NCI-H2107 (cell line): ENCODE results near the gene FCRL1.

ENCODE experiments used
- DNase-seq: peaks from one replicate; lab custom pipeline; 2025; lab: John Stamatoyannopoulos, UW

Gene FCRL1

DNA sequence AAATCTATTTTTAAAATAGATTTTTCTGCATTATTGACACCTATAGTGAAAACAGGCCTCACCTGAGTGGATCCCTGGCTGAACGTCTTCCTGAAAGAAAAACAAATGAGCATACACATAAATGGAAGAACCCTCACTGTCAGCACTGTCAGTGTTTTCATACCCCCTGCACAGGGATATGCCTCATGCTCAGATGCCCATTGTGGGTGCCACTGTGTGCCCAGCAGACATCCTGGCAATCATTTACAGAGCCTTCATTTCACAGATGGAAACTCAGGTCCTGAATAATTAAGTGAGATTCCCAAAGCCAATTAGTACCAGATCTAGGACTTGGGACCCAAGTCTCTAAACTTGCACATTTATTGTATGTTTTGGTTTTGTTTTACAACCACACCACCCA, 19.9 kb downstream of the FCRL1 start:
- DNase-seq, result no peak

DNA sequence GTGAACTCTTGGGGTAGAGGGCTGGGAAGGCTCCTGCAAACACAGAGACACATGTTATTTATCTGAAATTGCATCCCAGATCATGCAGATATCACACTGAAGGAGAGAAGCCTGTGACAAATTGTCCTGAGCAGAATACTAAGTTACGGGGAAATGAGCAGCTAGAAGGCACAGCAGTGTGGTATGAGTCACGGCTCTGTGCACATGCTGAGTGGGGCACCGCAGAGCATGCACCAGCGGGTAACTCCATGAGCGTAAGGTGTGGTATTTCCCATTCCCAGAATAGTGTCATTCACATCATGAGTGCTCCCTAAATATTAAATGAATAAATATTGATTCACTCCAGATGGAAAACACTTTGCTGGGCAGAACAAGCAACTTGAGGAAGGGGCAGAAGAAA, 21.7 kb downstream of the FCRL1 start:
- no peak for DNase-seq

DNA sequence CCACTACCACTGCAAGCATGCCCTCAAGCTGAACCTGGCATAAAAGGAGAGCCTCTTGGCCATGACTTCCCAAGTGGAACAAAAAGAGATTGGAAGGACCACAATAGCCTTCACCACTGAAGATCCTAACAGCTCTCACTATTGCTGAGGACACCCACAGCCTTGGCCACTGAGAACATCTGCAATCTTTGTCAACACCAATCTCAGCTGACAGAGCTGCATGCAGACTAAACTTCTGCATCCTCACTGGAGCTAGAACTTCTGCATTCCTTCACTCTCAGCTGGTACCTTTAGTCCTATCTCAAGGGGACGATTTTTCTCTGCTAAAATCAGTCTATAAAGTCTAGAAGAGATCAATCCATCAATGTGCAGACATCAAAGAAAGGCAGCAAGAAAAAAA, 34.7 kb downstream of the FCRL1 start:
- no peak for DNase-seq

DNA sequence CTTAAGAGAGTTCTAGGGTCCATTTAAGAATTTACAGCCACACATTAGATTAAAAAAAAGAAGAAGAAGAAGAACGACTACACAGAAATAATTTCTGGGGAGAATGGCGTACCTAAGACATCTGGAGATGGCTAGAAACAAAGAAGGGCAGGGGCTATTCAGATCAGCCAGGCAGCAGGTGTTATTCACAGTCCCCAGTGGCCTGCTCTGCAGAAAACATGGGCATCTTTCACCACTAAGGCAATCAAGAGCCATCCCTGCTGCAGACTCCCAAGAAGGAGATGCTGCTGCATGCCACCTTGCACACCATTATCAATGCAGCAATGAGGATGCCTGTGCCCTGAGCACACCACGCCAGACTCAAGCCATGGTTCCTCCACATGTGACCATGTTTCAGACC, 35.1 kb downstream of the FCRL1 start:
- DNase-seq, result no peak

DNA sequence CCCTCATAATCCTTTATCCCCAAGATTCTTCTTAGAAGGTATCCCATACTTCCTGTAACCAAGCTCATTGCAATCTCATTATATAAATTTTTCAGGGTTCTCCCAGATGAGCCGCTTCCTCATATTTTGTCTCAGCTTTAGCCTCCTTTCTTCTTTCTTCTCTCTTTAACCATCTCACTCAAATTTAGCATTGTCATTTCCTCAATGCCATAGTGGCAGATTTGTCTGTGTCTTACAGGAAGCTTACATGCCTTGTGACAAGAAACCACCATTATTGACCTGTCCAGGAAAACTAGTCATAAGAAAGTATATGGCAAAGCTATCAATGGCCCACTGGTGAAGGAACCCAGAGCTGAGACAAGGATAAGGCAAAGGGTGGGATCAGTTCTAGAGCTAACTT, 37.0 kb downstream of the FCRL1 start:
- no peak for DNase-seq

DNA sequence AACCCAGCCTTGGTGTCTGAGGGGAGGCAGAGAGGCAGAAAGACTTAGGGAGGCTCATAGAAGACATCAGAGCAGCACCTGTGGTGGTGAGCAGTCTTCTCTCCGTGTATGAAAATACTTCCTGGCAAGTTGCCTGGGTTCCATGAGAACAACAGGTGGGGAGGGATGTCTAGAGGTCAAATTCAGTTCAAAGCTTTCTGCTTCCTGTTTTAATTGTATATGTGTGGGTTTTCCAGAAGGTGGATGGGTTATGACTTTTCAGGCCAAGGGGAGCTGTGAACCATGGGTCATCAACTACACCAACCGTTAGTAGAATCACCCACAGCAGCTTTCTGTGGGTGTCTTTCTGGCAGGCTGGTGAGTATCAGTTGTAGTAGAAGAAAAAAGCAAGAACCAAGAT, 38.9 kb downstream of the FCRL1 start:
- no peak for DNase-seq

DNA sequence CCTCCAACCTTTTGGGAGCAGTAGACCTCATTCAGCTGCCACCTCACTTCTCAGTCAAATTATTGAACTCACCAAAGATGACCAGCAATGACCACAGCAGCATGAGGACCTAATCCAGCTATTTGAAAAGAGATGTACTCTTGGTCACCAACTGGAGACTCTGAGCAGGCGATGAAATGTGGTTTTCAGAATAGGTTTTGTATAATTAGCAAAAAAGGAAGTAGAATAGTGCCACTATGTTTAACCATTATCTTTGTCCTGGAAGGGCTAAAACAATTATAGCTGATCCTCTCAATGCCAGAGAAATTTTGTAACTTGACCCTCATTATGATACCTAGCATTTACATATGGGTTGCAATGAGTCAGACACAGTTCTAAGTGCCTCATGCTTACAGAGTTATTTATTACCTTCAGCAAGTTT, 42.9 kb downstream of the FCRL1 start, which contains the start of gene FCRL2:
Gene FCRL2 (minus strand): TSS at position 162 of the 421 bp plus-strand sequence. CDS start 59 bp downstream, at position 103.
- no peak for DNase-seq

DNA sequence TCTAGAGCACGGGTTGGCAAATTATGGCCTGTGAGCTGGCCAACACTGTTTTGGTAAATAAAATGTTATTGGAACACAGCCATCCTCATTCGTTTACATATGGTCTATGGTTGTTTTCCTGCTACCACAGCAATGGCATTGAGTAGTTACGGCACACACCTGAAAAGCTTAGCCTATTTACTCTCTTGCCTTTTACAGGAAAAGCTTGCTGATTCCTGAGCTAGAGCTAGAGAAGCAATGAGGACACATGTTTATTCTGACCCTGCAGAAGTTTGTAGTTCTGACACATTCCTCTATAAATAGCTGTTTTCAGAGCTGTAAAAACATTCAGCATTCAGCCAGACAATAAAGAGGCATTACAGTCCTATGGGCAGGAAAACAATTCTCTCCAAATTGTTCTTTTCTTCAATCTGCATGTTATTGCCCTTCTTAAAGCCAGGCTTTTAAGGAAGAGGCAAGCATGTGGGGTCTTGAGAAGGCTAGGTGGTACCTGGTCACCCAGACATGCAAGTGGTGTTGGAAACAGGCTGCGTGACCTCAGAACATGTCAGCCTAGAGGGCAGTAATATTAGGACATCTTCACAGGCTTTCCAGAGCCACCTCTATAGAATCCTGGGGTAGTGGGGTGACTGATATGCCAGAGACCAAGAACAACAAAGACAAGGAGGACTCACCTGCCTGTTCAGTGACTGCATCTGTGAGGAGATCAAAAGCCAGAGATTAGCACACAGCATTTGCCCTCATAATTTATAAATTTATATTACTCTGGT, 44.6 kb downstream of the FCRL1 start:
- no peak for DNase-seq

DNA sequence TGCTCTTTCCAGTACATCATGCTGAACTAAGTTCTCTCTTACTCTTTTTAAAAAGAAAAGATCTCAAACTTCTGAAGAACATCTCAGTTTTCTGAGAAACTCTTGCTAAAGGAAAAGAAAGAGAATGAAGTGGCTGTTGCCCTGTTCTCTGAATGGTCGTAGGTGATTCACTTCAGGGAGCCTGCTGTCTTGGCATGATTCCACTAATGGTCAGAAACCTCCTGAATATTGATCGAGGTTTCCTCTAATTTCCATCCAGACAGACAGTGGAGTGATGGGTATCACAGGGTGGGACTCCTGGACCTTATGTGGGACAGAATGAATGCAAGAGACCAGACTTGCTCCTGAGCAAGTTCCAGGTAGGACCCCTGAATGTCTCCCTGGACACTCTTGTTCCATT, 45.5 kb downstream of the FCRL1 start:
- DNase-seq, result no peak

DNA sequence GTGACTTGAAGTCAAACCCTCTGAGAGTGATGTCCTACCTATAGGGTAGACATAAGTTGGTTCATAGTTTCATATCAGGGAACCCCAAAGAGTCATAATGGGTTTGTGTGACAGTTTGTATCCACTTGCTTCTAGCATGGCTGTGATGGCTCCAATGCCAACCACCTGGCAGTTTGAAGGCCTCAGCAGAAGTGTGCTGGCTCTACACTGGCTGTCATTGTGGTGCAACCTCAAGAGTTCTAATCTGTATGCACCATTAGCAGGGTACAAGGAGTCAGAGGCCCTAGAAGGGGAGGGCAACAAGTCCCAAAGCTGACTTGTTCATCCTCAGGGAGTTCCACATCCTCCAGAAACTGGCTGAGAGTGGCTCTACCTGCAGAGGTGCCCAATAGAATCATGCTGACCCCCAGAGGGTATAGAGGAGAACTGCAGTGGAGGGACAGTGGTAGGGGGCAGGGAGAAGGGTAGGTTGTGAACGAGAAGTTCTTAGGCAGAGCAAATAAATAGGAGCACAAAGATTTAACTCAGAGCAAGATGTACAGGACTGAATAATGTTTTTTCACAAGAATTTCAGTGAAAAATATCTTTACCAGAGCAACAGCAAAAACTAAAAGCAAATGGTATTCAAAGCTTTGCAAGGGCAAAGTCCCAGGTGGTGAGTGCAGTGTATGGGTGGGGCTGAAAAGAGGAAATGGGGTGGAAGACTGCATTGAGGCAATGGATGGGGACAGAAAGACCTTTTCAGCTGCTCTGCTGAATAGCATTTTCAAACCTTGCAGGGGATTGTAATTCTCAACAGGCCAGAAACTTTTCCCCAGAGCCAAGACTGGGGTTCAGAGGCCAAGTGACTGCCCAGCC, 46.2 kb downstream of the FCRL1 start:
- no peak for DNase-seq

DNA sequence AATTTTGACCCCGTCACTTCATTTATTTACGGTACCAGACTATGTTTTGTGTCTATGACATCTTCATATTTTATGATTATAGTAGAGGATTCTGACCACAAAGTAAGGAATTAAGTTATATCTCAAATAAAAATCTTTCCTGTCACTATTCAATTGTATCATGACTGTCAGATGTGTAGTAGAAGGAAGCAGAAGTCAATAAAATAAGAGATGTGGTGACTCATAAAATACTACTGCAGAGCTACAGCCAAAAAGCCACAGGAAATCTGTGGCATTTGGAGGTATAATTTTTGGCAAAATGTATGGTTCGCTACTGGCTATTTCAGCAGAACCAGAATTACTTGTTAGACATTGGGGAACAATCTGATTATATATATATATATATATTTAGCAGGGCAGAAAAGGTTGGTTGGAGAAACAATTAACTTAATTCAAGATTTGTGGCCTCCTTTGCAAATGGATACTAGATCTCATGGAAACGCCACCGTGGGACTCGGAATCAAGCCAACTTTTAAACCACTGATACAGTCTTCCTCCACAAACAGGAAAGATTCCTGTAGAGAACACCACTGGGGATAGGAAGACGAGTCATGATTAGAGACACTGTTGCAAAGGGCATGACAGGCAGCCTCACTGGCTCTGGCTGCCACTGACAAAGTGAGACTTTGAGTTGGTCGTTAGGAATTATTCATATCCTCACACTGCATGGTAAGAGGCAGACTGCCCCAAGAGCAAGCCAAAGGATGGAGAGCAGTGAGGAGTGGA, 48.1 kb downstream of the FCRL1 start:
- no peak for DNase-seq

DNA sequence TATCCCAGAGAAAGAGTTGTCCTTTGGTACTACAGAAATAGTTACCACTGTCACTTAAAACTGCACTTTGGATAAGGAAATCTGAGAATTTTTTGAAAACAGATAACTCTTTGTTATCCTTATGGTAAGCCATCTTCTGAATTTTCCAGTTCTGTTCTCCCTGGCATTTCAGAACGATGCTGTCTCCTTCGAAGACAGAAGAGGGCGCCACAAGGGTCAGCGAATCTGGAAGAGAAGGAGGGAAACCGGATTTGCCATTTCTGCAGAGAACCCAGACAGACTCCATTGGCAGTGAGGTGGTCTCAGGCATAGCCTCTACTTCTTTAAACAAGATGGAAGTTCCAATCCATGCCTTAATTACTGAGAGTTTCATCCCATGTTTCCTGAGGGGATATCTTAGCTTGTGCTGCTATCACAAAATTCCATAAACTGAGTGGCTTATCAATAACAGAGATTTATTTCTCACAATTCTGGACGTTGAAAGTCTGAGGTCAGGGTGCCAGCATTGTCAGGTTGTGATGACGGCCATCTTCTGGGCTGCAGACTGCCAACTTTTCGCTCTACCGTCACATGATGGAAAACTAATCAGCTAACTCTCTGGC, 49.4 kb downstream of the FCRL1 start:
- DNase-seq, result no peak

DNA sequence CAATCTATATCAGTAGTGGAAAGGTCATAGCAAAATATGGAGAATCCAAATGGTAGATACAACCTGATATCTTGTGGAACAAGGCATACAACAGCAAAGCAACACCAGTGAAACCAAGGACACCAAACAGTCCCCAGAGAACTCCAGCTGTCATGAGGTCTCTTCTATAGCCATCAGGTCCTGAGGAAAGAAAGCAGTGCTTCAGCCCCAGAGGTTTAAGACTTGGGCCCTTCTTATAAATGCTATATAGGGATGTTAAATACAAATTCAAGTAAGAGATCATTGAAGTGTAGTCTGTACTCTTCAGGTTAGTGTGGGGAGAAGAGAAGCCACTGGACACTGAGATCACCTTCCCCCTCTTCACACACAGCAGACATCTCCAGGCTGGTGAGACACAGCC, 53.1 kb downstream of the FCRL1 start:
- DNase-seq, result no peak

DNA sequence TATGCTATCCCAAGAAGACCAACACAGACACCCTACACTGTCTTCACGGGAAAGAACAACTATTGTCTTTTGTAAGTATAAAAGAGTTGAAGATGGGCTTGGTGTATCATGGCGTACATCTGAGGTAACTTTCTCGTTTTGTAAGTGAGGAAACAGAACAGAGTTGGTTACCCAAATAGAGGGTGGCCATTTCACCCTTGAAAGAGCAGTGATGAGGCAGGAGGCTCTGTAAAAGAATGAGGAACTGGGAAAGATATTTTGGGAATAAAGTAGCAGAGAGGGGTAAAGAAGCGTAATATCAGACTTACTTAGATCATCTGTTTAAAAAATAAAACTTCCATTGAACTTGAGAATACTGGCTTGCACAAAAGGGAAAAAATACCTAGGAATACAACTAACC, 61.9 kb downstream of the FCRL1 start:
- no peak for DNase-seq

DNA sequence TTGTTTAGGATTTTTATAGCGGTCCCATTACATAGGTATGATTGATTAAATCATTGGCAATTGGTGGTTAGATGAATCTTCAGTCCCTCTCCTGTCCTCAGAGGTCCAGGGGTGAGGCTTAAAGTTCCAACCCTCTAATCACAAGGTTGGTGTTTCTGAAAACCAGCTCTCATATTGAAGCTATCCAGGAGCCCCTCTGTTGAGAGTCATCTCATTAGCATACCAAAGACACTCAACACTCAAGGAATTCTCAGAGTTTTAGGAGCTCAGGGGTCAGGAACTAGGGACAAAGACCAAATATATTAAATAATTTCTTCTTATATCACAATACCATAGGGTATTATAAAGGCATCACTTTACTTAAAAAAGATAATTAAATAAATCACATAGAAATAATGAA, 66.3 kb downstream of the FCRL1 start:
- DNase-seq, result no peak

DNA sequence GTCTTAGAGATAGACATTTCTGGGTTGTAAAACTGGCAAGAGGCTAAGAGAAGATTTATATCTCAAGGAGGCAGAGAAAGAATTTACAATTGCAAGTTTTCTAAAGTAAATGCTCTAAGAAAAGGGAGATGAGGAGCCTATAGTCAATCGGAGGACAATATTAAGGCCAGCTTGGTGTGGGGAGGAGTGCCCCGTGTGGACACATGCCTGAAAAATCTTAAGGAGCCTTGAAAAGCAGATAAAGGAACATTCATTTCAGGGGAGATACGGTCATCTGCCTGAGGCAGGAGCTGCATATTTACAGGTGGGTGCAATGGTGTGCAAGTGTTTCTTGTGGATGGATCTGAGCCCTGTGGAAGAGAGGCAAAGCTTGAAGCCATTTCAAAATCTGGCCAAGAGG, 68.6 kb downstream of the FCRL1 start:
- no peak for DNase-seq

DNA sequence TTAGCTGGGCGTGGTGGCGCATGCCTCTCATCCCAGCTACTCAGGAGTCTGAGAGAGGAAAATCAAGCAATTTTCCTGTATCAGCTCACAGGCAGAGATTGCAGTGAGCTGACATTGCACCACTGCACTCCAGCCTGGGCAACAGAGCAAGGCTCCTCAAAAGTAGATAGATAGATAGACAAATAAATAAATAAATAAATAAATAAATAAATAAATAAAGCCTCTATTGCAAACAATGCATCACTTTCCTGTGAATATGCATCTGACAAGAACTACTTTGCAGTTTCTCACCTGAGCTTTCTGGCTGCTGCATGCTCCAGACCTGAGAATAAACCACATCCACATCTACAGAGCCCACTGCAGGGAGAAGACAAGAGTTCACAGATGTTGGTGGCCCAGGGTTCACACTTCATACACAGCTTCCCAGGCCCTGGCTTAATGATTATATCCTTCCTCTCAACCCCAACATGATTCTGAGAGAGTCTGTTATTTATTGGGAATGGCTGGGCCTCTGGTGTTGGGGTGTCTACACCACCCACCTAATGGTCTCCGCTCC, 71.6 kb downstream of the FCRL1 start:
- no peak for DNase-seq
